H9 (cell line): Measurements from ENCODE around the gene HIPK2. TPM values are rescaled to one million over a fixed set of nuclear protein-coding genes. Genes with fewer than 3 reads are reported as not detected.
A peak's percentile ranks its signal among the peaks of the same experiment; 100 is the strongest.

Experiments
- DNase-seq: peaks from one replicate; pipeline ENCODE4 v3.0.0-alpha.2; 2017
- H2AFZ ChIP-seq: one replicate; pipeline ENCODE4 v1.6.1; 2013; ENCODE audit warnings: mild to moderate bottlenecking, low read length, control low read depth, moderate library complexity
- H2AK5ac ChIP-seq: 2 replicates; pipeline ENCODE4 v1.6.1; 2013; ENCODE audit warnings: low read length, control low read depth, mixed read lengths; ENCODE audit not compliant: insufficient read length
- H2BK120ac ChIP-seq: one replicate; pipeline ENCODE4 v1.6.1; 2013; ENCODE audit warnings: low read depth, mild to moderate bottlenecking, low read length, control low read depth, inconsistent platforms; ENCODE audit not compliant: poor library complexity, severe bottlenecking
- H2BK12ac ChIP-seq: 2 replicates; pipeline ENCODE4 v1.6.1; 2013; ENCODE audit warnings: low read length, control low read depth, mixed read lengths, low read depth; ENCODE audit not compliant: insufficient read length
- H2BK15ac ChIP-seq: 2 replicates; pipeline ENCODE4 v1.6.1; 2013; ENCODE audit warnings: low read depth, low read length, control low read depth
- H2BK20ac ChIP-seq: one replicate; pipeline ENCODE4 v1.6.1; 2013; ENCODE audit warnings: low read depth, mild to moderate bottlenecking, low read length, control low read depth, inconsistent platforms; ENCODE audit not compliant: poor library complexity, severe bottlenecking
- H2BK5ac ChIP-seq: 2 replicates; pipeline ENCODE4 v1.6.1; 2013; ENCODE audit warnings: low read length, control low read depth, mixed read lengths; ENCODE audit not compliant: insufficient read length
- H3K14ac ChIP-seq: 2 replicates; pipeline ENCODE4 v1.6.1; 2013; ENCODE audit warnings: low read length, control low read depth; ENCODE audit not compliant: insufficient read depth
- H3K18ac ChIP-seq: 2 replicates; pipeline ENCODE4 v1.6.1; 2013; ENCODE audit warnings: low read depth, mild to moderate bottlenecking, mixed read lengths, low read length, control low read depth; ENCODE audit not compliant: insufficient read length
- H3K23ac ChIP-seq: 2 replicates; pipeline ENCODE4 v1.6.1; 2013; ENCODE audit warnings: low read length, control low read depth, mixed read lengths, low read depth; ENCODE audit not compliant: insufficient read length
- H3K23me2 ChIP-seq: 2 replicates; pipeline ENCODE4 v1.6.1; 2013; ENCODE audit warnings: low read depth, mild to moderate bottlenecking, mixed read lengths, low read length, control low read depth; ENCODE audit not compliant: insufficient read length, poor library complexity, severe bottlenecking
- H3K27ac ChIP-seq: 2 replicates; pipeline ENCODE4 v1.5.1; 2013; ENCODE audit warnings: low read length, control low read depth, mixed read lengths, low read depth; ENCODE audit not compliant: insufficient read length
- H3K27me3 ChIP-seq: 2 replicates; pipeline ENCODE4 v1.6.1; 2013; ENCODE audit warnings: low read length, control low read depth, inconsistent platforms; ENCODE audit not compliant: insufficient read depth
- H3K4ac ChIP-seq: 2 replicates; pipeline ENCODE4 v1.6.1; 2013; ENCODE audit warnings: low read depth, mild to moderate bottlenecking, control low read depth, inconsistent platforms, low read length, moderate library complexity
- H3K4me1 ChIP-seq: 2 replicates; pipeline ENCODE4 v1.6.1; 2013; ENCODE audit warnings: low read length, control low read depth, inconsistent platforms; ENCODE audit not compliant: insufficient read depth
- H3K4me2 ChIP-seq: 2 replicates; pipeline ENCODE4 v1.6.1; 2013; ENCODE audit warnings: low read length, control low read depth, mixed read lengths; ENCODE audit not compliant: insufficient read length, insufficient read depth
- H3K56ac ChIP-seq: 2 replicates; pipeline ENCODE4 v1.6.1; 2013; ENCODE audit warnings: low read depth, mild to moderate bottlenecking, mixed read lengths, low read length, control low read depth; ENCODE audit not compliant: insufficient read length
- H3K79me1 ChIP-seq: 2 replicates; pipeline ENCODE4 v1.6.1; 2013; ENCODE audit warnings: low read depth, mild to moderate bottlenecking, moderate library complexity, low read length, control low read depth, inconsistent platforms; ENCODE audit not compliant: insufficient read depth, poor library complexity, severe bottlenecking
- H3K79me2 ChIP-seq: 2 replicates; pipeline ENCODE4 v1.6.1; 2013; ENCODE audit warnings: low read length, control low read depth, inconsistent platforms; ENCODE audit not compliant: insufficient read depth
- H3K9ac ChIP-seq: 2 replicates; pipeline ENCODE4 v1.6.1; 2013; ENCODE audit warnings: low read length, control low read depth, mixed read lengths; ENCODE audit not compliant: insufficient read length; ENCODE audit errors: extremely low read depth
- H3K9me3 ChIP-seq: one replicate; pipeline ENCODE4 v1.6.1; 2013; ENCODE audit warnings: low read depth, low read length, inconsistent platforms; ENCODE audit not compliant: control insufficient read depth
- H3T11ph ChIP-seq: one replicate; pipeline ENCODE4 v1.6.1; 2013; ENCODE audit warnings: mild to moderate bottlenecking, low read length, control low read depth, inconsistent platforms
- H4K20me1 ChIP-seq: one replicate; pipeline ENCODE4 v1.6.1; 2013; ENCODE audit not compliant: control insufficient read depth, insufficient read length, insufficient read depth
- H4K5ac ChIP-seq: 2 replicates; pipeline ENCODE4 v1.6.1; 2013; ENCODE audit warnings: low read depth, mild to moderate bottlenecking, mixed read lengths, low read length, control low read depth; ENCODE audit not compliant: insufficient read length
- H4K8ac ChIP-seq: replicated peaks from 2 replicates; pipeline ENCODE4 v1.6.1; 2013; ENCODE audit warnings: low read length, control low read depth, mixed read lengths, low read depth; ENCODE audit not compliant: insufficient read length
- H4K91ac ChIP-seq: 2 replicates; pipeline ENCODE4 v1.6.1; 2013; ENCODE audit warnings: low read depth, mild to moderate bottlenecking, moderate library complexity, mixed read lengths, low read length, control low read depth; ENCODE audit not compliant: insufficient read length
- H3K27ac Mint-ChIP-seq, 3 experiments: 2 replicates in 2 of 3; 3 replicates in 1 of 3; pipeline ENCODE4 v1.8.0; 2020 to 2021; ENCODE audit warnings: mixed read lengths in 3 of 3, mild to moderate bottlenecking in 1 of 3, moderate library complexity in 1 of 3
- H3K27me3 Mint-ChIP-seq: 2 replicates; pipeline ENCODE4 v1.8.0; 2021; ENCODE audit warnings: low read depth, mild to moderate bottlenecking, moderate library complexity, mixed read lengths
- H3K36me3 Mint-ChIP-seq, 3 experiments: 2 replicates in 2 of 3; 3 replicates in 1 of 3; pipeline ENCODE4 v1.8.0; 2020 to 2021; ENCODE audit warnings: low read depth in 3 of 3, mixed read lengths in 3 of 3; ENCODE audit not compliant: insufficient read depth in 1 of 3
- H3K4me1 Mint-ChIP-seq, 2 experiments: 2 replicates each; pipeline ENCODE4 v1.8.0; 2020; ENCODE audit warnings: mixed read lengths in 2 of 2
- H3K4me3 Mint-ChIP-seq, 2 experiments: 2 replicates in 1 of 2; 3 replicates in 1 of 2; pipeline ENCODE4 v1.8.0; 2020 to 2021; ENCODE audit warnings: mild to moderate bottlenecking in 2 of 2, mixed read lengths in 2 of 2, moderate library complexity in 1 of 2
- H3K9me3 Mint-ChIP-seq, 2 experiments: 2 replicates in 1 of 2; 3 replicates in 1 of 2; pipeline ENCODE4 v1.8.0; 2020; ENCODE audit warnings: mild to moderate bottlenecking in 2 of 2, mixed read lengths in 2 of 2, moderate library complexity in 1 of 2
- CTCF ChIP-seq: fragments of 200-600 bp; sonication (generic); conservative IDR thresholded peaks from 3 replicates; pipeline ENCODE4 v1.8.0; 2021; ENCODE audit warnings: antibody characterized with exemption, mild to moderate bottlenecking
- WGBS: extraction: QIAGEN DNeasy Blood & Tissue Kit; methylation state at CpG from one replicate; pipeline ENCODE4 v1.1.7; 2013; ENCODE audit warnings: missing lambda C conversion rate, low lambda C conversion rate, mixed read lengths; ENCODE audit not compliant: insufficient read length; ENCODE audit errors: extremely low coverage; 5-methylcytosine and 5-hydroxymethylcytosine counted together
- total RNA-seq: library from RNA; stranded (reverse); gene quantifications from 2 replicates; pipeline ENCODE4 v1.2.1, GENCODE V29; 2021

The HIPK2 gene
- total RNA-seq, 1 experiment from 2014 or later = 21.9 TPM

DNA sequence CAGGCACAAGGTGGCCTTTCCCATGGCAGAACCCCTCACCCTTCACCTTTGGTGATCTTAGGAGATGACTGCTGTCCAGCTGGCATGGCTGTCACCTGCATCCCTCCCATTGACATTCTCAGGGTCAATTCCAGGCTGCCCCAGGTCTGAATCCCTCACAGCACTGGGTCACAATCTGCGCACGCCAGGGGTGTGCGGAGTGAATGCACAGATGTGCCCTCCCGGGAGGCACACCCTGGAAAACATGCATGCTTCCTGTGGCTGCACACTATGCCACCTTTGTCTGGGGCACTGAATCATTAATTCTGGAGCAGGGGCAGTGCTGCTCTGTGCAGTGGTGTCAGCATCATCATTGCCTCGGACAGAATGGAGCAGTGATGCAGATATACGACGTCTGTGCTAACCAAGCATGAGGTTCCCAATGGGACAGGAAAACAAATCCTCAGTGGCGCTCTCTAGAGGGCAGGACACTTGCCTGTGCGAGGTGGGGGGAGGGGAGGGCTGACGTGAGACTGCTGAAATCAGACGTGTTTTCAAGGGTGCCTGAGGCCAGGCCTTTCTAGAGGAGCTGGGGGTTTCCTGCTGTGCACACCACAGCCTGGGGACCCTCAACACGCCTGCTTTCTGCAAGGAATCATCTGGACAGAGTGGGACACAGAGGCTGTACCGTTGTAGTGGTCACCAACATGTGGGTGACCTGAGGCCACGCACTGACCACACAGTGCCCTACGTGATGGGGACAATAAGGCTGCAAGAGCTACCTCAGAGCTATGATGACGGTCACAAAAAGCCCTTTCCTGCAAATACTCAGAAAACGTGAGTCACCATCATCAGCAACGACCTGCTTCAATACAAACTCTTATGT, 77.9 kb downstream of the HIPK2 start:
- no peak overlapping the region for H2AK5ac ChIP-seq
- peak; percentile 62 for DNase-seq
- Mint-ChIP-seq H3K9me3 (no peaks in the 10 kb centered on the region), H3K27ac (peak overlapping the region in 1 of 3 experiments; percentile 44; a peak in 2 of 7 replicates), H3K27me3 (no peaks in the 10 kb centered on the region), H3K4me1 (peaks cover 22 to 29% of the 10 kb centered on the region in 2 experiments), H3K4me3 (no peak overlapping the region), H3K36me3 (no peaks in the 10 kb centered on the region)
- H3T11ph ChIP-seq = no peak overlapping the region
- H4K91ac ChIP-seq = no peak overlapping the region
- no peaks in the 10 kb centered on the region for H3K79me2 ChIP-seq
- no CpG with 5 or more reads among the region's 18 CpGs for WGBS
- no peak overlapping the region for H3K18ac ChIP-seq
- H3K79me1 ChIP-seq = no peaks in the 10 kb centered on the region
- H2BK120ac ChIP-seq = no peak overlapping the region
- no peaks in the 10 kb centered on the region for H3K27me3 ChIP-seq
- H2AFZ ChIP-seq = no peak overlapping the region
- H3K4ac ChIP-seq = no peak overlapping the region
- H2BK20ac ChIP-seq = no peak overlapping the region
- H3K56ac ChIP-seq = no peak overlapping the region
- no peak overlapping the region for H2BK15ac ChIP-seq
- TF ChIP-seq CTCF = peak; percentile 59
- H3K9me3 ChIP-seq = no peaks in the 10 kb centered on the region
- H3K14ac ChIP-seq = no peak overlapping the region
- no peak overlapping the region for H3K9ac ChIP-seq
- H2BK12ac ChIP-seq = no peak overlapping the region
- no peak overlapping the region for H2BK5ac ChIP-seq
- H3K27ac ChIP-seq = no peak overlapping the region
- no peaks in the 10 kb centered on the region for H3K23me2 ChIP-seq
- H3K4me1 ChIP-seq = no peaks in the 10 kb centered on the region
- no peak overlapping the region for H4K8ac ChIP-seq
- no peak overlapping the region for H3K4me2 ChIP-seq
- H3K23ac ChIP-seq = no peak overlapping the region
- no peak overlapping the region for H4K5ac ChIP-seq
- no peaks in the 10 kb centered on the region for H4K20me1 ChIP-seq
